HG03432 (cell line): ENCODE data around the gene CEP68.

Source experiments
- ATAC-seq: cut with Tn5 transposase; IDR thresholded peaks from one replicate; pipeline ENCODE4 v1.9.1; 2021; ENCODE audit warnings: mild to moderate bottlenecking, moderate library complexity; ENCODE audit not compliant: unreplicated experiment

Gene CEP68

DNA sequence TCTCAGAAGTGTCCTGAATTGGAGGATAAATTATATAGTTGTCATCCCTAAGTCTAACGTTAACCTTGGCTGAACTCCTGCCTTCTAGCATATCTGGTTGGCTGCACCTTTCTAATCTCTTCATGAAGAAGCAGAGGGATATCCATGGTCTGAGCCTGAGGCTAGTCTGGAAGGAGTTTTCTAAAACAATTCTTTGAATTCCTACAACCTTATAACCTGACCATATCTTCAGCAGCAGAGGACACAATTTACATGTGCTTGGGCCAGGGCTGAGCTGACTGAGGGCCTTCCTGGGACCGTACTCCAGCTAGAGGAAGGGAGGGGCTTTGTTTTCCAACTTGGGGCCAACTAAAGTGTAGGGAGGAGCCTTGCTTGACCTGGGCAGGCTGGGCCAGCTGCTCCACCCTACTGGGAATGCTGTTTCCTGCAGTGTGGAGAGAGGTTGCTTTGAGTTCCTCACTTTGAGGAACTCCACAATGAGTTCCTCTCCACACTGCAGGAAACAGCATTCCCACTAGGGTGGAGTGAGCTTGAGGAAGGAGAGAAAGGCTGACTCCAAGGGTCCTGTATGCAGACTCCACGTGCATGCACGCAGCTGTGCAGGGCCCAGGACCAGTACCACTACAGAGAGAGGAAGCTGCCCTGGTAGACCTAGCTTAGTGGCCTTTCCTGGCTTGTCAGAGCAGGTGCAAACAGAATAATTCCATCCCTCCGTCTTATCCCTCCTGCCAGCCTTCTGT is 19.6 kb downstream of the CEP68 start:
- no peak for ATAC-seq

- ATAC-seq = no peak
These were observed 20.1 kb downstream of the CEP68 start for GRCh38 chr2:65076345-65076710.

- no peak for ATAC-seq
These were observed 21.7 kb downstream of the CEP68 start for GRCh38 chr2:65077898-65078297.

DNA sequence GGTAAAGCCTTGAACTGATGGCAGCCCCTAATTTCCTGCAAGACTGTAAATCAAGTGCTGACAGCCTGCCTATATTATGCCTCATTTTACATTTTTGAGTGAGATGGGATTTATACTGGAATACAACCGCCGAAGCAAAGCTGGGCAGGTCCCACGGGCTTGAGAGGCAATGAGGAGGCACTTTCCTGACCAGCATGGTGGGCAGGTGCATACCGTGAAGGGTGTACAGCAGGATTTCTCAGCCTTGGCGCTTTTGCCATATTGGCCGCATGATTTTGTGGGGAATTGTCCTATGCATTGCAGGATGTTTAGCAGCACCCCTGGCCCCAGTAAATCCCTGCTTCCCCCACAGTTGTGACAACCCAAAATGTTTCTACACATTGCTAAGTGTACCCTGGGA is 22.8 kb downstream of the CEP68 start:
- ATAC-seq = no peak

GRCh38 chr2:65081232-65081685 is 25.0 kb downstream of the CEP68 start:
- ATAC-seq = no peak

- no peak for ATAC-seq
These were observed 28.9 kb downstream of the CEP68 start for GRCh38 chr2:65085148-65085547.

DNA sequence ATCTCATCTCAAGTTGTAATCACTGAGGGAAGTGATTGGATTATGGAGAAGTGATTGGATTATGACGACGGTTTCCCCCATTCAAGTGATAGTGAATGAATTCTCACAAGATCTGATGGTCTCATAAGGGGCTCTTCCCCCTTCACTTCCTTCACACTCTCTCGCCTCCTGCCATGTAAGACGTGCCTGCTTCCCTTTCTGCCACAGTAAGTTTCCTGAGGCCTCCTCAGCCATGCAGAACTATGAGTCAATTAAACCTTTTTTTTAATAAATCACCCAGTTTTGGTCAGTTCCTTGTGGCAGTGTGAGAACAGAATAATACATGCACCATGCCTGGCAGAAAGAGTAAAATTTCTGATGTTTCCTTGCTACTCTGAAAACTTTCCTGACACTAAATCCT is 36.6 kb downstream of the CEP68 start:
- ATAC-seq = no peak

DNA sequence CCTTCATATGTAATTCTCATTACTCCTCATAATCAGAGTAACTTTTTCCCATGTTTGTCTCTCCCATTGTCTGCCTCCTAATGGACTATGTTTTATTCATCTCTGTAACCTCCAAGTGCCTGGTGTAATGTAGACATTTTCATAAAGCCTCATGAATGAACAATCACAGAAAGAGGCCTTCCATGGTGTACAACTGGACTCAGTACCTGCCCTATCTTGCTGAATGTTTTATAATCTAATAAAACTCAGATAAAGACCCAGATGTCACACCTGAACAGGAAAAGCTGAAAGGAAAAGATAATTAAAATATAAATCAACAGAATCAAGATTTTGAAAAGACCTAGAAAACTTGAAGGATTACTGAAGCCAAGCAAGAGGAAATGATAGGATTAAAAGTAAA is 37.0 kb downstream of the CEP68 start:
- ATAC-seq = no peak

GRCh38 chr2:65096948-65097347 is 40.7 kb downstream of the CEP68 start:
- no peak for ATAC-seq

- no peak for ATAC-seq
These were observed 41.6 kb downstream of the CEP68 start for GRCh38 chr2:65097844-65098243.

DNA sequence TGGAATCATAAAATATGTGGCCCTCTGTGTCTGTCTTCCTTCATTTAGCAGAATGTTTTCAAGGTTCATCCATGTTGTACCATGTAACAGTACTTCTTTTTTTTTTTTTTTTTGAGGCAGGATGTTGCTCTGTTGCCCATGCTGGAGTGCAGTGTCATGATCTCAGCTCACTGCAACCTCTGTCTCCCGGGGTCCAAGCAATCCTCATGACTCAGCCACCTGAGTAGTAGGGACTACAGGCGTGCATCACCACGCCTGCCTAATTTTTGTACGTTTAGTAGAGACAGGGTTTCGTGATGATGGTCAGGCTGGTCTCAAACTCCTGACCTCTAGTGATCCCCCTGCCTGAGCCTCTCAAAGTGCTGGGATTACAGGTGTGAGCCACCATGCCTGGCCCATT is 42.5 kb downstream of the CEP68 start:
- ATAC-seq = no peak

- no peak for ATAC-seq
These were observed 44.9 kb downstream of the CEP68 start for GRCh38 chr2:65101071-65101470.

DNA sequence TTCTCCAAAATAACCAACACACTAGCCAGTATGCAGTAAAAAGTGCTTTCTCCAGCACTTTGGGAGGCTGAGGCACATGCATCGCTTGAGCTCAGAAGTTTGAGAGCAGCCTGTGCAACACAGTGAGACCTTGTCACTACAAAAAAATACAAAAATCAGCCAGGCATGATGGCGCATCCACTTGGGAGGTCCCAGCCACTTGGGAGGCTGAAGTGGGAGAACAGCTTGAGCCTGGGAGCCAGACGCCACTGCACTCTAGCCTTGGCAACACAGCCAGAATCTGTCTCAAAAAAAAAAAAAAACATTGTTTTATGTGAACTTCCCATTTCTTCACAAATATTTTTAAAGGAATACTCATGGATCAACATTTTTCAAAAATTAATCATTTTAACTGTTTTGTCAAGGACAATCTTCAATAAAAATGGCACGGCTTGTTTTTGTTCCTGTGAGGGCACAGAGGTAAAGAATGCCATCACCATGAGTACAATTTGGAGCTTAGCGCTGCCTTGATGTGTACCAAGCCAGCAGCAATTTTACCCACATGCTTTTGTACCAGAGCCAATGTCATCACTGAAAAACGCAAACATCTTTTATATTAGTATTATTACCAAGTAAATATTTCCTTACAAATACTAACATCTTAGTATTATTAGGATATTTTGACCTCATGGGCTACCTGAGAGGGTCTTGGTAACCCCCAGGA is 46.9 kb downstream of the CEP68 start:
- no peak for ATAC-seq

DNA sequence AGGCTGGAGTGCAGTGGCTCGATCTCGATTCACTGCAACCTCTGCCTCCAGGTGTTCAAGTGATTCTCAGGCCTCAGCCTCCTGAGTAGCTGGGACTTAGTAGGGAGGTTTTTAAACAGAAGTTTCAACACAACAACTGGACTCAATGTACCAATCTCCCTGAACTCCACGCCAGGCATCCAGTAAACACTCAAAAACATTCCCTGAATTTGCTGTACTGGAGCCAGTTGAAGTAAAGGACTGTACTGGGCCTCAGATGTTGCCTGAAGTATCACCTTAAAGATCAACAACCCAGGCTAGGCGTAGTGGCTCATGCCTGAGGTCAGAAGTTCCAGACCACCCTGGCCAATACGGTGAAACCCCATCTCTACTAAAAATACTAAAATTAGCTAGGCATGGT is 51.3 kb downstream of the CEP68 start:
- no peak for ATAC-seq

- ATAC-seq = no peak
These were observed 52.6 kb downstream of the CEP68 start for GRCh38 chr2:65108780-65109179.

GRCh38 chr2:65112633-65113032 is 56.4 kb downstream of the CEP68 start:
- ATAC-seq = no peak

DNA sequence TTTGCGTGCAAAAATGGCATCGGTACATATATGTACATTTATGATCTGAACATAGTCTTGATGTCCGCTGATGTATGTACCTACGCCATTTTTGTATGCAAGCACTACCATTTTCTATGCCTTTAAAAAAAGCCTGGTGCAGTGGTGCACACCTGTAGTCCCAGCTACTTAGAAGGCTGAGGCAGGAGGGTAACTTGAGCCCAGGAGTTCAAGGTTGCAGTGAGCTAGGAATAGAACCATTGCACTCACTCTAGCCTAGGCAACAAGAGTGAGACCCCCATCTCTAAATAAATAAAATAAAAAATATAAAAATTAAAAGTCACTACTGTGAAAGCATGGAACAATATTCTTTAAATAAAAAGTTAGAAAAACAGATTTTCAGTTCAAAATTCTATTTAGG is 57.0 kb downstream of the CEP68 start:
- no peak for ATAC-seq

- no peak for ATAC-seq
These were observed 57.6 kb downstream of the CEP68 start for GRCh38 chr2:65113816-65114215.

GRCh38 chr2:65114921-65115320 is 58.7 kb downstream of the CEP68 start:
- no peak for ATAC-seq

GRCh38 chr2:65116645-65117044 is 60.4 kb downstream of the CEP68 start:
- ATAC-seq = no peak

- ATAC-seq = no peak
These were observed 64.9 kb downstream of the CEP68 start for GRCh38 chr2:65120990-65121693.

- ATAC-seq = no peak
These were observed 66.1 kb downstream of the CEP68 start for GRCh38 chr2:65122313-65122712.
